ENCODE measurements around the gene SLC23A1.

DNA sequence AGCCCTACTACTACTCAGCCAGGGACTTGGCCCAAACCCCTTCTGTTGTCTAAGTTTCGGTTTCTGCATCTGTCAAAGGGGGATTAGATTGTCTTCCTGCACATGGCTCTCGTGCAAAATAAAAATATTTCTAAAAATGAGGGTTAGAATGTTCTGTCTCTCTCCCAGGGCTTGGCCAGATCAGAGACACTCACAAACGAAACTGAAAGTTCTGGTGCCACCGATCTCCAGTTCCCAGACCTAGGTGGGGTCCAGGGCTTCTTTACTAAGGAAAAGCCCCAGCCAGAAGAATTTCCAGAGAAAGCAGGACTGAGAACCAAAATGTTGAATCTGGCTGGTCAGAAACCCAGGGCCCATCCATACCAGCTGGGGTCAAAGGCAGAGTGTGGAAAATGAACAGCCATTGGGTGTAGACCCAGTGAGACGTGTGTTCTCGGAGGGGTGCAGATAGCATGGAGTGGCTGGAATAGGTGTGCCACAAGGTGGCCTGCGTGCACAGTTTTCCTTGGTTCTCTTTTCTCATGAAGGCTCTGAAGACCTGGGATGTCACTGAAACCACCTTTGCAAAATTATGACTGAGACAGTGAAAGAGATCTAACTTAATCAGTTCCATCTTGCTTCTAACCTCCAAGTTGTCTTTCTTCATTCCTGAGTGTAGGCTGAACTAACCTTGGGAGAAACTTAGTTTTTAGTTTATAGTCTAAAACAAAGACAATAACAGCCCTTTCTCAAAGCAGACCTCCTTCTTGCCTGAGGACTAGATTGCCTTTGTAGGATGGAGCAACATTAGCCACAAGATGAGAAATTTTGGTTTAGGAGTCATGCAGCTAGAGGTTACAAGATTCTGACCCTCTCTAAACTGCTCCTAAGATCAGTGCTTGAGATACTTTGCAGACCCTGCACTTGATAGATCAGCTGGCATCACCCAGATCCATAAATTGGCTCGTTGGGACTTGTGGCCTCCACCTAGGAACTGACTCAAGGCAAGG, 2.3 kb upstream of the SLC23A1 start:
- TF ChIP-seq POLR2A (IDR thresholded peaks at IDR 0.05; ENCODE audit: low read depth) (no peak), POLR2AphosphoS5 (IDR thresholded peaks at IDR 0.05) (no peak), CTCF (IDR thresholded peaks at IDR 0.05) (peak in 1 of 3 experiments; percentile 23)

Data from esophagus muscularis mucosa (tissue), 3 donors.